NT2/D1 (cell line): ENCODE results near the gene SRSF4.

Experiments
- DNase-seq: peaks from one replicate; pipeline ENCODE4 v3.0.0-alpha.2; 2011; ENCODE audit warnings: low read depth, low spot score
- H3K27me3 ChIP-seq: 2 replicates; pipeline ENCODE4 v1.6.0; 2011; ENCODE audit warnings: mild to moderate bottlenecking; ENCODE audit not compliant: insufficient read length, insufficient read depth
- H3K36me3 ChIP-seq: 2 replicates; pipeline ENCODE4 v1.6.1; 2011; ENCODE audit warnings: mild to moderate bottlenecking, low read length, mixed read lengths; ENCODE audit not compliant: insufficient read depth, insufficient read length
- H3K4me1 ChIP-seq: 2 replicates; pipeline ENCODE4 v1.5.1; 2011; ENCODE audit not compliant: insufficient read depth, insufficient read length
- H3K4me3 ChIP-seq: 2 replicates; pipeline ENCODE4 v1.5.1; 2011; ENCODE audit warnings: low read depth; ENCODE audit not compliant: insufficient read length
- H3K9ac ChIP-seq: 2 replicates; pipeline ENCODE4 v1.6.0; 2011; ENCODE audit warnings: low read depth; ENCODE audit not compliant: insufficient read length
- H3K9me3 ChIP-seq: 2 replicates; pipeline ENCODE4 v1.5.1; 2011; ENCODE audit warnings: mild to moderate bottlenecking, low read length; ENCODE audit not compliant: insufficient read depth
- SUZ12 ChIP-seq: IDR thresholded peaks from 2 replicates; pipeline ENCODE4 v1.6.1; 2011; ENCODE audit not compliant: insufficient read length, insufficient read depth; ENCODE audit errors: extremely low read depth
- YY1 ChIP-seq: IDR thresholded peaks from 2 replicates; pipeline ENCODE4 v1.6.1; 2011; ENCODE audit not compliant: insufficient read length, insufficient read depth
- ZNF274 ChIP-seq: IDR thresholded peaks from 2 replicates; pipeline ENCODE4 v1.6.1; 2011; ENCODE audit warnings: mild to moderate bottlenecking, low read depth, low read length

Gene SRSF4

GRCh38 chr1:29210278-29211085 is 28.8 kb upstream of the SRSF4 start:
- no peak overlapping the region for H3K4me3 ChIP-seq
- H3K9me3 ChIP-seq, result no peaks in the 10 kb centered on the region
- no peak overlapping the region for H3K9ac ChIP-seq
- no peak for DNase-seq
- TF ChIP-seq ZNF274, result no peak
- TF ChIP-seq YY1, result no peak
- TF ChIP-seq SUZ12, result no peak
- no peaks in the 10 kb centered on the region for H3K27me3 ChIP-seq
- peaks cover 4% of the 10 kb centered on the region for H3K4me1 ChIP-seq
- H3K36me3 ChIP-seq, result peaks cover 73% of the 10 kb centered on the region

- no peaks in the 10 kb centered on the region for H3K27me3 ChIP-seq
- H3K9me3 ChIP-seq, result no peaks in the 10 kb centered on the region
- TF ChIP-seq SUZ12, result no peak
- TF ChIP-seq ZNF274, result no peak
- no peak for TF ChIP-seq YY1
- DNase-seq, result no peak
- peaks cover 71% of the 10 kb centered on the region for H3K36me3 ChIP-seq
- no peak overlapping the region for H3K4me3 ChIP-seq
- no peak overlapping the region for H3K9ac ChIP-seq
- peaks cover 4% of the 10 kb centered on the region for H3K4me1 ChIP-seq
These were observed 27.5 kb upstream of the SRSF4 start for GRCh38 chr1:29209173-29209572.

GRCh38 chr1:29208442-29208841 is 26.7 kb upstream of the SRSF4 start:
- H3K27me3 ChIP-seq, result no peaks in the 10 kb centered on the region
- H3K9ac ChIP-seq, result no peak overlapping the region
- peaks cover 4% of the 10 kb centered on the region for H3K4me1 ChIP-seq
- TF ChIP-seq SUZ12 (no peak), ZNF274 (no peak), YY1 (no peak)
- no peak for DNase-seq
- peaks cover 73% of the 10 kb centered on the region for H3K36me3 ChIP-seq
- H3K9me3 ChIP-seq, result no peaks in the 10 kb centered on the region
- H3K4me3 ChIP-seq, result no peak overlapping the region

- Histone ChIP-seq H3K4me3 (no peak overlapping the region), H3K36me3 (peaks cover 83% of the 10 kb centered on the region), H3K9ac (peak overlapping the region; percentile 37), H3K4me1 (peaks cover 10% of the 10 kb centered on the region), H3K27me3 (no peaks in the 10 kb centered on the region), H3K9me3 (no peaks in the 10 kb centered on the region)
- no peak for TF ChIP-seq ZNF274
- TF ChIP-seq SUZ12, result no peak
- no peak for TF ChIP-seq YY1
- DNase-seq, result peak; percentile 98
These were observed 21.1 kb upstream of the SRSF4 start for GRCh38 chr1:29202584-29203340.

GRCh38 chr1:29202053-29202452 is 20.4 kb upstream of the SRSF4 start:
- no peaks in the 10 kb centered on the region for H3K9me3 ChIP-seq
- TF ChIP-seq ZNF274, result no peak
- DNase-seq, result no peak
- peaks cover 90% of the 10 kb centered on the region for H3K36me3 ChIP-seq
- peak overlapping the region; percentile 37 for H3K9ac ChIP-seq
- no peak overlapping the region for H3K4me3 ChIP-seq
- H3K4me1 ChIP-seq, result peaks cover 13% of the 10 kb centered on the region
- H3K27me3 ChIP-seq, result no peaks in the 10 kb centered on the region

- TF ChIP-seq YY1 (no peak), ZNF274 (no peak), SUZ12 (no peak)
- Histone ChIP-seq H3K9ac (no peak overlapping the region), H3K4me3 (no peak overlapping the region), H3K4me1 (peaks cover 13% of the 10 kb centered on the region), H3K36me3 (peaks cover 91% of the 10 kb centered on the region), H3K27me3 (no peaks in the 10 kb centered on the region), H3K9me3 (no peaks in the 10 kb centered on the region)
- no peak for DNase-seq
These were observed 19.9 kb upstream of the SRSF4 start for GRCh38 chr1:29201595-29202051.

GRCh38 chr1:29200906-29201594 is 19.4 kb upstream of the SRSF4 start:
- Histone ChIP-seq H3K9ac (no peak overlapping the region), H3K4me1 (peaks cover 13% of the 10 kb centered on the region), H3K36me3 (peaks cover 90% of the 10 kb centered on the region)

More at GRCh38 chr1:29200906-29201594, 19.4 kb upstream of the SRSF4 start:
- Histone ChIP-seq H3K4me3 (no peak overlapping the region), H3K9me3 (no peaks in the 10 kb centered on the region), H3K27me3 (no peaks in the 10 kb centered on the region)
- TF ChIP-seq ZNF274, result no peak
- no peak for TF ChIP-seq YY1
- TF ChIP-seq SUZ12, result no peak
- DNase-seq, result no peak
